HCT116 (cell line): ENCODE data around the gene NECAB2. TPM values are rescaled to one million over a fixed set of nuclear protein-coding genes. Genes with fewer than 3 reads are reported as not detected.

Experiments used
- ATAC-seq: fragments of 200-7000 bp; cut with Tn5 transposase; 2 replicates; pipeline ENCODE4 v1.9.1; 2020; ENCODE audit warnings: mild to moderate bottlenecking, moderate library complexity
- BruUV-seq: library from RNA; stranded (reverse); fragments of 400-500 nt; replicated peaks from 2 replicates; lab custom pipeline; 2021; lab: Mats Ljungman, UMichigan
- CTCF ChIA-PET: fragments of 300-600 bp; sonication (Branson Sonifier 250); formaldehyde crosslinking; loops from one replicate; lab custom pipeline; 2021; ENCODE audit warnings: antibody characterized with exemption; lab: Charles Lee
- POLR2A ChIA-PET: fragments of 300-600, 350-600 bp; sonication (Branson Sonifier 250); formaldehyde crosslinking; loops from one replicate; lab custom pipeline; 2021; ENCODE audit warnings: antibody characterized with exemption; lab: Charles Lee
- RAD21 ChIA-PET, 2 experiments: fragments of 300-600 bp; sonication (Branson Sonifier 250); formaldehyde crosslinking; loops; one replicate each; lab custom pipeline; 2023; ENCODE audit warnings: low total read pairs in 2 of 2; ENCODE audit not compliant: uncharacterized antibody in 2 of 2, unreplicated experiment in 2 of 2, low non-redundant PET in 1 of 2; lab: Charles Lee
- DNase-seq: peaks from one replicate; pipeline ENCODE4 v3.0.0-alpha.2; 2010; ENCODE audit warnings: low read depth, low spot score
- H2AFZ ChIP-seq: fragments of 200-600 bp; shearing (Covaris generic), sonication (generic); 2 replicates; pipeline ENCODE4 v1.6.1; 2017; ENCODE audit warnings: low read depth, mixed run types, mixed read lengths, antibody characterized with exemption, low read length; ENCODE audit not compliant: poor library complexity, severe bottlenecking
- H3K27ac ChIP-seq: 2 replicates; pipeline ENCODE4 v1.5.1; 2012; ENCODE audit warnings: low read depth, low read length
- H3K27me3 ChIP-seq: fragments of 200-600 bp; sonication (generic); 2 replicates; pipeline ENCODE4 v1.6.1; 2016; ENCODE audit warnings: mixed run types, low read length, mixed read lengths; ENCODE audit not compliant: insufficient read depth
- H3K36me3 ChIP-seq, 2 experiments: fragments of 200-500 bp in 1 of 2; fragments of 200-600 bp in 1 of 2; sonication (Bioruptor generic) in 1 of 2; sonication (generic) in 1 of 2; 2 replicates each; pipeline versions ENCODE4 v1.5.1 to v1.6.1; 2014 to 2016; ENCODE audit warnings: low read length in 2 of 2, inconsistent platforms in 1 of 2, mixed read lengths in 1 of 2, mixed run types in 1 of 2; ENCODE audit not compliant: insufficient read depth in 2 of 2, control insufficient read depth in 1 of 2
- H3K4me1 ChIP-seq, 2 experiments: fragments of 200-600 bp in 1 of 2; sonication (generic) in 1 of 2; 2 replicates each; pipeline versions ENCODE4 v1.5.1 to v1.6.1; 2012 to 2017; ENCODE audit warnings: low read length in 2 of 2, inconsistent platforms in 1 of 2, mild to moderate bottlenecking in 1 of 2, mixed read lengths in 1 of 2, mixed run types in 1 of 2, moderate library complexity in 1 of 2; ENCODE audit not compliant: insufficient read depth in 2 of 2, control insufficient read depth in 1 of 2
- H3K4me2 ChIP-seq: fragments of 200-600 bp; sonication (generic); 2 replicates; pipeline ENCODE4 v1.6.1; 2017; ENCODE audit warnings: mixed run types, low read length, mixed read lengths
- H3K4me3 ChIP-seq, 2 experiments: fragments of 200-600 bp in 1 of 2; sonication (generic) in 1 of 2; replicated peaks in 1 of 2; 2 replicates each; pipeline ENCODE4 v1.5.1; 2011 to 2016; ENCODE audit warnings: low read length in 2 of 2, control low read depth in 1 of 2, low read depth in 1 of 2, mild to moderate bottlenecking in 1 of 2, mixed read lengths in 1 of 2, mixed run types in 1 of 2
- H3K79me2 ChIP-seq: fragments of 200-600 bp; sonication (generic); 2 replicates; pipeline ENCODE4 v1.6.1; 2017; ENCODE audit warnings: mild to moderate bottlenecking, mixed run types, low read length, moderate library complexity, mixed read lengths; ENCODE audit not compliant: insufficient read depth
- H3K9ac ChIP-seq: fragments of 200-600 bp; sonication (generic); 2 replicates; pipeline ENCODE4 v1.6.1; 2016; ENCODE audit warnings: low read length, mixed read lengths
- H3K9me2 ChIP-seq: fragments of 200-600 bp; sonication (generic), shearing (Covaris generic); 2 replicates; pipeline ENCODE4 v1.6.1; 2017; ENCODE audit warnings: mixed run types, mild to moderate bottlenecking, moderate library complexity; ENCODE audit not compliant: insufficient read depth
- H3K9me3 ChIP-seq, 2 experiments: fragments of 200-500 bp in 1 of 2; fragments of 200-600 bp in 1 of 2; sonication (Bioruptor generic) in 1 of 2; sonication (generic) in 1 of 2; 2 replicates each; pipeline ENCODE4 v1.6.1; 2014 to 2017; ENCODE audit warnings: low read length in 2 of 2, mixed read lengths in 2 of 2, inconsistent platforms in 1 of 2, low read depth in 1 of 2, mild to moderate bottlenecking in 1 of 2, mixed run types in 1 of 2, moderate library complexity in 1 of 2; ENCODE audit not compliant: control insufficient read depth in 1 of 2, insufficient read depth in 1 of 2
- H4K20me1 ChIP-seq: fragments of 200-600 bp; sonication (generic), shearing (Covaris generic); 2 replicates; pipeline ENCODE4 v1.6.1; 2017; ENCODE audit warnings: mixed run types, mild to moderate bottlenecking, moderate library complexity; ENCODE audit not compliant: insufficient read depth
- CTCF ChIP-seq, 3 experiments: fragments of 200-600 bp in 1 of 3; sonication (generic) in 1 of 3; IDR thresholded peaks in 2 of 3; conservative IDR thresholded peaks in 1 of 3; 2 replicates each; pipeline ENCODE4 v1.5.1; 2012 to 2017; ENCODE audit warnings: low read depth in 2 of 3, low read length in 2 of 3, antibody characterized with exemption in 1 of 3, borderline replicate concordance in 1 of 3, control low read depth in 1 of 3, mild to moderate bottlenecking in 1 of 3, mixed read lengths in 1 of 3, mixed run types in 1 of 3, moderate library complexity in 1 of 3; ENCODE audit not compliant: insufficient read depth in 1 of 3
- EGR1 ChIP-seq: IDR thresholded peaks from 2 replicates; pipeline ENCODE4 v1.6.1; 2012; ENCODE audit warnings: low read depth
- ELF1 ChIP-seq: IDR thresholded peaks from 2 replicates; pipeline ENCODE4 v1.6.1; 2012; ENCODE audit warnings: low read depth, borderline replicate concordance
- MAX ChIP-seq: IDR thresholded peaks from 2 replicates; pipeline ENCODE4 v1.6.1; 2012
- POLR2A ChIP-seq: IDR thresholded peaks from 2 replicates; pipeline ENCODE4 v1.7.0; 2011; ENCODE audit warnings: borderline replicate concordance; ENCODE audit not compliant: insufficient read depth, insufficient read length; ENCODE audit errors: extremely low read depth
- POLR2AphosphoS5 ChIP-seq: IDR thresholded peaks from 2 replicates; pipeline ENCODE4 v1.6.1; 2011; ENCODE audit warnings: mild to moderate bottlenecking, low read depth, low read length, moderate library complexity
- REST ChIP-seq: IDR thresholded peaks from 2 replicates; pipeline ENCODE4 v1.6.1; 2012; ENCODE audit warnings: low read depth
- ZFX ChIP-seq: fragments of 450-650 bp; IDR thresholded peaks from 2 replicates; pipeline ENCODE4 v1.6.1; 2017
- intact Hi-C: fragments of 100-400 bp; cut with micrococcal nuclease; formaldehyde crosslinking; loops from 2 replicates; pipeline ENCODE4 v1.10.0; 2022
- total RNA-seq: library from RNA; stranded (reverse); gene quantifications from one replicate; pipeline ENCODE4 v1.2.1, GENCODE V29; 2021; ENCODE audit not compliant: unreplicated experiment
- TF ChIP-seq, protein P1 (sequence below): IDR thresholded peaks from 2 replicates; pipeline ENCODE4 v1.6.1; 2011; ENCODE audit warnings: mild to moderate bottlenecking, low read length, moderate library complexity; ENCODE audit not compliant: insufficient replicate concordance; ENCODE audit errors: extremely low read depth

The NECAB2 gene
- total RNA-seq, 1 experiment from 2014 or later = 0.61 TPM

DNA sequence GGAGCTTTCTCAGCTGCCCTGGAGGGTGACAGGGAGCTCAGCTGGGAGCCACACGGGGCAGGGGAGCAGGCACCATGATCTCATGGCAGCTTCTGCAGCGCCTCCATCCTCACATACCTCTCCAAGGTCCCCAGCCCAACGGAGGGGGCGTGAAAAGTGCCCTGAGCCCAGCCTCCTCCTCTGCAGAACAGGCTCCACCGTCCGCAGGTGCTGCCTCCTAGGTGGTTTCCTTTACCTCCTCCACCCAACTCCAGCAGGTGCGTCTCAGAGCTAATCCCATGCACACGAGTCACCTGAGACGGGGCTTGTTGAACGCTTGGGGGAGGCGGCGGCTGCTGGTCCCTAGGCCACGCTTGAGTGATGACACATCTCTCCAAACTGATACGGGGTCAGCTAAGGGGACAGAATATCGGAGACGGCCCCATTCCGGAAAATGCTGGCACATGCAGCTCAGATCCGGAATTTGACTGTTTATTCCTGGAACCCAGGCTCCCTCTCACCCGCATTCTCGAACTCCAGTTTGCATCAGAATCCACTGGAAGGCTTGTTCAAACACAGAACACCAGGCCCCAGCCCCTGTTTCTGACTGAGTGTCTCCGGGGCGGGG is 74.9 kb downstream of the NECAB2 start:
- H2AFZ ChIP-seq = no peak overlapping the region
- H3K9ac ChIP-seq = no peak overlapping the region
- POLR2A ChIA-PET = no interaction called here
- no peak overlapping the region for H3K4me3 ChIP-seq
- H3K27me3 ChIP-seq = no peaks in the 10 kb centered on the region; the same call in 1 of the 2 replicates
- no peak for DNase-seq
- intact Hi-C loops = no loop called here
- no peaks in the 10 kb centered on the region for H4K20me1 ChIP-seq
- TF ChIP-seq REST (no peak), ELF1 (no peak), POLR2AphosphoS5 (no peak), MAX (no peak), POLR2A (no peak), ZFX (no peak), CTCF (IDR thresholded peaks at IDR 0.05 in 2 of 3, conservative IDR thresholded peaks at IDR 0.05 in 1 of 3; ENCODE audit: borderline replicate concordance in 1 of 3, insufficient read depth in 1 of 3, low read depth in 2 of 3, low read length in 2 of 3) (no peak), EGR1 (no peak)
- TF ChIP-seq, protein P1, sequence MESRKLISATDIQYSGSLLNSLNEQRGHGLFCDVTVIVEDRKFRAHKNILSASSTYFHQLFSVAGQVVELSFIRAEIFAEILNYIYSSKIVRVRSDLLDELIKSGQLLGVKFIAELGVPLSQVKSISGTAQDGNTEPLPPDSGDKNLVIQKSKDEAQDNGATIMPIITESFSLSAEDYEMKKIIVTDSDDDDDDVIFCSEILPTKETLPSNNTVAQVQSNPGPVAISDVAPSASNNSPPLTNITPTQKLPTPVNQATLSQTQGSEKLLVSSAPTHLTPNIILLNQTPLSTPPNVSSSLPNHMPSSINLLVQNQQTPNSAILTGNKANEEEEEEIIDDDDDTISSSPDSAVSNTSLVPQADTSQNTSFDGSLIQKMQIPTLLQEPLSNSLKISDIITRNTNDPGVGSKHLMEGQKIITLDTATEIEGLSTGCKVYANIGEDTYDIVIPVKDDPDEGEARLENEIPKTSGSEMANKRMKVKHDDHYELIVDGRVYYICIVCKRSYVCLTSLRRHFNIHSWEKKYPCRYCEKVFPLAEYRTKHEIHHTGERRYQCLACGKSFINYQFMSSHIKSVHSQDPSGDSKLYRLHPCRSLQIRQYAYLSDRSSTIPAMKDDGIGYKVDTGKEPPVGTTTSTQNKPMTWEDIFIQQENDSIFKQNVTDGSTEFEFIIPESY = no peak
- TF ChIP-seq, all 23 proteins: peak for 0
- no peak overlapping the region for H3K4me2 ChIP-seq
- CTCF ChIA-PET = interaction anchor here (1.2 to 1.5 kb wide), 2 partner anchors 29 to 87 kb away, joined by 3 read pairs; no protein-coding TSS in a partner anchor
- no peaks in the 10 kb centered on the region for H3K36me3 ChIP-seq
- no peaks in the 10 kb centered on the region for H3K9me2 ChIP-seq
- H3K4me1 ChIP-seq = peaks cover 2 to 5% of the 10 kb centered on the region in 2 experiments; a peak in 1 of 4 replicates
- no peaks in the 10 kb centered on the region for H3K9me3 ChIP-seq
- no peaks in the 10 kb centered on the region for H3K79me2 ChIP-seq
- no peak overlapping the region for H3K27ac ChIP-seq
- RAD21 ChIA-PET = interaction anchor here in 1 of 2 experiments (2.1 kb wide), 1 partner anchor 86 kb away, joined by 7 read pairs; no protein-coding TSS in a partner anchor
- ATAC-seq = no peak
- BruUV-seq = no TSS peak
